HG03439 (cell line): Measurements from ENCODE around the gene TTN.

ENCODE experiments used
- ATAC-seq: cut with Tn5 transposase; IDR thresholded peaks from one replicate; pipeline ENCODE4 v1.9.1; 2021; ENCODE audit warnings: mild to moderate bottlenecking, moderate library complexity; ENCODE audit not compliant: unreplicated experiment

TTN gene

DNA sequence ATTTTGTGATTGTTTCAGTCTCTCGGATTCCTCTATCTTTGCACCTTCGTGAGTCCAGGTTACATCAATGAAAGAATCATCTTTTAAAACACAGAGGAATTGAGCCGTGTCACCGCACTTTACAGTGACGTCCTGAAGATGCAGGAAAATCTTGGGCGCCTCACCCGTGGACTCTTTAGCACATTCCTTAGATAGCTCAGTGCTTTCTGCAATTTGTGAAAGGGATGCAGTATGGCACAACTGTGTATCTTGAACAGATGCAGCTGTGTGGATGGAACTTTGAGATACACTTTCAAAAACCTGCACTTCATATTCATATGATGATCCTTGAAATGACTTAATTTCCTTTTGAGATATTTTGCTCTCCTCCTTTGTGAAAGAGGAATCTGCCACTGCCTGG is 50.9 kb downstream of the TTN start:
- ATAC-seq: no peak

DNA sequence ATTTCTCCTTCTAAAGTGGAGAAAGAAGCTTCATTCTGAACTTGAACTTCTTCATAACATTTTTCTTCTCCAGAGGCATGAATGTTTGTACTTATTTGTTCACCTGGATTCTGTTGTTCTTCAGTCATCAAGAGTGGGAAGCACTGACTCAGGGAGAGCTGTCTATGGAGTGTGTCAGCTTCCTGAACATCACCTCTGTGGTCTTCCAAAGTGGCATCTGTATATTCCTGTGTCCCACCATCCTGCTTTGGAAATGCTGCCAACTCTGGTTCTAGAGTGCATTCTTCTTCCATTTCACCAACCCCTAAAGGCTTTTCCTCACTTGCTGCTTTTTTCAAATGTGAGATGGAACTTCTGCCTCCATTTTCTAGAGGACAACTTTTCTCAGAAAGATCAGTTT is 59.5 kb downstream of the TTN start:
- ATAC-seq: no peak

- ATAC-seq: no peak
Observed at GRCh38 chr2:178734518-178734917, 72.7 kb downstream of the TTN start.

- ATAC-seq: no peak
Observed at GRCh38 chr2:178733975-178734374, 73.2 kb downstream of the TTN start.

DNA sequence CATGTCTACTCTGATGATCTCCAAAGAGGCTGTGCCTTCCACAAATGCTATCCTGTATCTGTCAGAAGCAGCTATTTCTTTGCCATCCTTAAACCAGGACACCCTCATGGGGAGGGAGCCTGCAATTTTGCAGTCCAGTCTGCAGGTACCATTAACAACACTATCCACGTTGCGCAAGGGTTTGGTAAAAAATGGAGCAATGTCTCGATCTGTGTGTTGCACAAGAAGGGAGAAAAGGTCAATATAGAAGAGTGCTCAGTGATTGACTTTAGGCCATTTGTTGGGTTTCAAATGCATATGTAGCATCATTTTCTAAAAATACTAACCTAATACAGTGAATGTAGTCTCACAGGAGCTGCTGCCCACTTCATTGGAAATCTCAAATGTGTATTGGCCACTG is 74.3 kb downstream of the TTN start:
- ATAC-seq: no peak

DNA sequence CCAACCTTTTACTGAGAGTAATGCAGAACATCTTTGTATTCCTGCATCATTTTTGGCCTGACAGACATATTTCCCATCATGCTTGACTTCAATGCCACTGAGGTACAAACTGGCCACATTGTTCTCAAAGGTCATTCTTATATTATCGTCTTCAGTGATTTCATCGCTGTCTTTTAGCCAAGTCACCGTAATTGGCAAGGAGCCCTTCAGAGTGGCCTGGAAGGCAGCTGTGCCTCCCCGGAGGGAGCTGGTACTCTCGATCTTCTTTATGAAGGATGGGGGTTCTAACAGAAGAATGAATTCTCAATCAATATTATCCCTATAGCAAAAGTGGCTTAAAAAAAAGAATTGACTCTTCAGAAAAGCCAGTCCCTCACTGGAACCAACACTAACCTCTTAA is 75.9 kb downstream of the TTN start:
- ATAC-seq: no peak

DNA sequence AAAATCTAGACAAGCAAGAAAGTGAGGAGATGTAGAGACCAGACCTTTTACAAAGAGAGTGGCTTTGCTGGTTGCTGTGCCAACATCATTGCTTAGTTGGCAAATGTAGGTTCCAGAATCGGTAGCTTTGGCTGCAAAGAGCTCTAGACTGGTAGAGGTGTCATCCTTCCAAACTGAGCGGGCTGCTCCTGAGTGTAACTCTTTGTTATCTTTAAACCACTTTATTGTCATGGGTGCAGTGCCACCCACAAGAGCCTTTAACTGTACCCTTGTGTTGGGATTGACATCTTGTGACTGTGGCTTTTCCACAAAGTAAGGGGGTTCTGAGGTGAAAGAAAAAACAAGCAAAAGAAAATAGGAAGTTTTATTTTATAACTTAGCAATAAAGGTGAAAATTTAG is 77.2 kb downstream of the TTN start:
- no peak for ATAC-seq

GRCh38 chr2:178723786-178724346 is 83.4 kb downstream of the TTN start:
- no peak for ATAC-seq

- ATAC-seq: no peak
Observed at GRCh38 chr2:178722296-178722695, 84.9 kb downstream of the TTN start.

DNA sequence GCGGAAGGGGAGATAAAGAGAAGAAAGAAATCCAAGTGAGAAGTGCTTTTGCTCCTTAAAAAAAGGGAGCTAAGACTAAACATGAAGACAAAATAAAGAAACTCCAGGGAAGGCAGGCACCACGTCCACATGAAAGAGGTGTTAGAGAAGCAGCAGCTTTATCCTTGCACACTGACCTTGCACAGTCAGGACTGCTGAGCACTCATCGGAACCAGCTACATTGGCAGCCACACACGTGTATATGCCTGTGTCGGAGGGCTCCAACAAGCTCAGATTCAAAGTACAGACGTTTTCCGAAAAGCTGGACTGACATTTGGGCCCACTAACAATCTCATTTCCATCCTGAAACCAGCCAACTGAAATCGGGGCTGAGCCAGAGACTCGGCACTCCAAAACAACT is 88.2 kb downstream of the TTN start:
- ATAC-seq: no peak

DNA sequence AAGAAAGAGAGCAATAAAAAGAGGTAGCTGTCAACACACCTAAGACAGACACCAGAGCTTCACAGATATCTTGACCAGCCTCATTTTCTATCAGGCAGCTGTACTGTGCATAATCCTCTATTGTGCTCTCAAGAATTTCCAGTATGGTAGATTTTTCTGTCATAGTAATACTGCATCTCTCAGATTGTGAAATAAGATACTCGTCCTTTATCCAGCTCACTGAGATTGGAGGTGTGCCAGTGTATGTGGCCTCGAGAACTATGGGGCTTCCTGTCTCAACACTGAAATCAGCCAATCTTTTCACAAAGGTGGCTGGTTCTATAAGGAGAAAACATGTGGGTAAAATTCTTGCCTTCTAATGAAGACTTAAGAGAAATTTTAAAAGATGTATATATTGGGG is 88.9 kb downstream of the TTN start:
- no peak for ATAC-seq

DNA sequence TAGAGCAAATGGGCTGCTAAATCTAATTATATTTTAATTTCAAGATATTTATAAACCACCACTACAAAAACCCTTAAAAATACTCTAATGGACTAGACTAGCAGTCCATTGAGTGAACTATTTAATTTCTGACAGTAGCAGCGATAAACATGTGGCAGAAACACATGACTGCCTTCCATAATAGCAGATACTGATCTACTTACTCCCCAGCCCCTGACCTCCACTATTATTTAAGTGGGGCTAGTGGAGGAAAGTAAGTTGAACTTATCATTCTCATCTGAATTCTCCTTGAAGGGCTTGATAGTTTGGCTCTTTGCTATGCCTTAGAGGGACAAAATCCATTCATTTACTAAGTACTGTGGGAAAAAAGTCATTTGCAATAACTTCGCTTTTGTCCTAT is 90.8 kb downstream of the TTN start:
- no peak for ATAC-seq

DNA sequence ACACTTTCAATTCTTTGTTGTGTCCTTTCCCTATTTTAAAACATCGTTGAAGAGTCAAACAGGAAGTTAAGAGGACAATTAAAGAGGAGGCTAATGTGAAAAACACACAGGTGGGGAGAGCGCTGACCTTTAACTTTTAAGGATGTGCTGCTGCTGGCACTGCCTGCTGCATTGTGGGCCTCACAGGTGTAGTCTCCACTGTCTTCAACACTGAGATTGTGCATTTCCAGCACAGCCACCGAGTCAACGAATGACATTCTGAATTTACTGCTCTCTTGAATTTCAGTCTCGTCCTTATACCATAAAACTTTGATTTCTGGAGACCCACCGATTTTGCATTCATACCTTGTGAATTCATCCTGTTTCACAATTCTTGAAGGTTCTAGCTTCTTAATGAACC is 91.9 kb downstream of the TTN start:
- no peak for ATAC-seq

- no peak for ATAC-seq
Observed at GRCh38 chr2:178707476-178707875, 99.7 kb downstream of the TTN start.

DNA sequence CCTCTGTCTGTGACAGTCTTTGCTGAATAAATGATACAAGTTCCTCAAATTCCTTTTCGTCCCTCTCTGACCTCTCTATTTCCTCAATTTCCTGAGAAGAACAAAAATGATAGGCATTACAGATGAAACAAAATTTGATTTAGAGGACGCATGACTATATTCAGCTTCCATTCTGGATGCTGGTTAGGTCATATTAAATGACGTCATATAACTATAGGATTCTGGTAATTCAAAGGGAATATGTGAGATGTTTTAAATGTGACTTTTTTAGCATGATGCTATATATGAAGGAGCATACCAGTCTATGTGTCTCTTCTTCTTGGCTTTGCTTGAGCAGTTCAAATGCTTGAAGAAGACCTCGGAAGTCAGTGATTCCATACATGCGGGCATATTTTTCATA is 102.3 kb downstream of the TTN start:
- ATAC-seq: no peak

DNA sequence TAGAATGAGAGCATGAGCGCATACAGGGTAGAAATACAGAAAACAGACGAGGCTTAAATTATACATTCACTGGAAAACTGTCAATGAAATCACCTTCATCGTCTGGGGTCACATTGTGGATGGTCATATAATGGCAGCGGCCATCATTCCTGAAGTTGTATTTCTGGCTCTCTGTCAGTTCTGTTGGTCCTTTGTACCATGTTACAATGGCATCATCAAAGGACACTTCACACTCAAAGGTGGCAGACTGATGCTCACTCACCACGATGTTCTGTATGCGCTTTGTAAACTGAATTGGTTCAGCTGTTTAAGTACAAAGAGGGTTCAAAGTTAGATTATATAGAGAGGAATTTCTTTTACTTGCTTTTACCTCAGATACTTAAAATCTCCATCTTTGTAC is 104.9 kb downstream of the TTN start:
- no peak for ATAC-seq

- ATAC-seq: no peak
Observed at GRCh38 chr2:178700922-178701342, 106.3 kb downstream of the TTN start.

- ATAC-seq: no peak
Observed at GRCh38 chr2:178700136-178700535, 107.1 kb downstream of the TTN start.

- ATAC-seq: no peak
Observed at GRCh38 chr2:178692845-178693244, 114.4 kb downstream of the TTN start.

GRCh38 chr2:178689808-178690207 is 117.4 kb downstream of the TTN start:
- ATAC-seq: no peak

DNA sequence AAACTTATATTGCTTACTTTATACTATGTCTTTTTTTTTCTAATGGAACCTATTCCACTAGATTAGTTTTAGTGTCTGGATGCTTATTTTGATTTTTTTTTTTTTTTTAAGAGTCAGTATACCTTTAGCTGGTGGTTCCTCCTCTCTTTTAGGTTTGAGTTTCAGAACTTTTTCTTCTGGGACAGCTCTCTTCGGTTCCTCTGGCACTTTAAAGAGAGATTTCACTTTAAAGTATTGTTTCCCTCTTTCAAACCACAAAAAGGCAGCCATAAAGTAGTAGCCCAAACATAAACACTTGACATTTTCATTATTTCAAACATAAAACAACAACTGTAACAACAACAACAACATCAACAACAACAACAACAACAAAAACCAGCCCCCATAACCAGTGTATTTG is 123.3 kb downstream of the TTN start:
- no peak for ATAC-seq

DNA sequence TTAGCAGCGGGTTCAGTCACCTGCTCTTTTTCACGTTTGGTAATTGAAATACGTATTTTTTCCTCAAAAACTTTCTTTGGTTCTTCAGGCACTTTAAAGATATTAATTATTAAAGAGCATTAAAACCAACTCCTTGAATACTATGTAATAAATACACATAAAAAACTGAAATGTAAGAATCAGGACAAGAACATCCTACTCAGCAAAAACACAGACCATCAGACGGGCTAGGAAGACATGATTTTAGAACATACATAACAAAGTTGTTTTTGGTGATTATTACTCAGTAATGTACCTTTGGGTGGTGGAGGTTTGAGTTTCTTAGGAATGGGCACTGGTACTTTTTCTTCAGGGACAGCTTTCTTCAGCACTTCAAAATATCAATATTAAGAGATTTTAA is 126.1 kb downstream of the TTN start:
- ATAC-seq: no peak

DNA sequence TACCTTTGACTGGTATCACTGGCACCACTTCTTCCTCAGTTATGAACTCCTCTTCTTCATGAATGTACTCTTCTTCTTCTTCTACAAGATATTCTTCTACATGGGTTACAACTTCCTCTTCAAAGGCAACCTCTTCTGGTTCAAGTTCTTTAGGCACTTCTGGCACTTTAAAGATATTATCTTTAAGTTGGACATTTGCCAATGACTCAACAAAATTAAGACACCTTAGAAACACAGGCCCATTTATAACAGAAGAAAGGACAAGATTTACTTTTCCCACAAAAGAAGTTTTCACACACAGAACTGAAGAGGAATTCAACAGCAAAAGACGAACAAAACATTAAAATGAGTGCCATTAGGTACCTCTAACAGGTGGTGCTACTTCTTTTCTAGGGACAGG is 127.3 kb downstream of the TTN start:
- no peak for ATAC-seq

- no peak for ATAC-seq
Observed at GRCh38 chr2:178677599-178677998, 129.6 kb downstream of the TTN start.
